NCI-H187 treated with DMSO at 0.1 percent for 48 hours (cell line): Measurements from ENCODE around the gene IRF1.

Experiments
- DNase-seq: peaks from one replicate; lab custom pipeline; 2025; lab: John Stamatoyannopoulos, UW

Gene IRF1

GRCh38 chr5:132500931-132501628 is 10.5 kb upstream of the IRF1 start:
- no peak for DNase-seq

GRCh38 chr5:132500244-132500930 is 9.8 kb upstream of the IRF1 start:
- no peak for DNase-seq

- no peak for DNase-seq
Measured at GRCh38 chr5:132499440-132500243, 9.1 kb upstream of the IRF1 start.

GRCh38 chr5:132498686-132499271 is 8.2 kb upstream of the IRF1 start:
- DNase-seq, result no peak

- no peak for DNase-seq
Measured at GRCh38 chr5:132498152-132498551, 7.6 kb upstream of the IRF1 start.

GRCh38 chr5:132497488-132497997 is 7.0 kb upstream of the IRF1 start:
- DNase-seq, result no peak

GRCh38 chr5:132496631-132497487 is 6.3 kb upstream of the IRF1 start:
- DNase-seq, result no peak

GRCh38 chr5:132496191-132496630 is 5.6 kb upstream of the IRF1 start:
- DNase-seq, result peak; percentile 71

- no peak for DNase-seq
Measured at GRCh38 chr5:132495667-132496190, 5.2 kb upstream of the IRF1 start.

- no peak for DNase-seq
Measured at GRCh38 chr5:132493821-132494220, 3.2 kb upstream of the IRF1 start.

GRCh38 chr5:132493241-132493640 is 2.7 kb upstream of the IRF1 start:
- DNase-seq, result no peak

GRCh38 chr5:132492386-132493125 is 2.0 kb upstream of the IRF1 start:
- no peak for DNase-seq

GRCh38 chr5:132491368-132492364 is 1.1 kb upstream of the IRF1 start:
- DNase-seq, result no peak

GRCh38 chr5:132489871-132490483 is 596 bp downstream of the IRF1 start:
- no peak for DNase-seq

GRCh38 chr5:132489051-132489770 is 1.4 kb downstream of the IRF1 start:
- no peak for DNase-seq

- no peak for DNase-seq
Measured at GRCh38 chr5:132488590-132488989, 2.0 kb downstream of the IRF1 start.

GRCh38 chr5:132487841-132488555 is 2.6 kb downstream of the IRF1 start:
- DNase-seq, result no peak
